ENCODE measurements around the gene CRNKL1.
A peak's percentile ranks its signal among the peaks of the same experiment; 100 is the strongest.

The CRNKL1 gene

DNA sequence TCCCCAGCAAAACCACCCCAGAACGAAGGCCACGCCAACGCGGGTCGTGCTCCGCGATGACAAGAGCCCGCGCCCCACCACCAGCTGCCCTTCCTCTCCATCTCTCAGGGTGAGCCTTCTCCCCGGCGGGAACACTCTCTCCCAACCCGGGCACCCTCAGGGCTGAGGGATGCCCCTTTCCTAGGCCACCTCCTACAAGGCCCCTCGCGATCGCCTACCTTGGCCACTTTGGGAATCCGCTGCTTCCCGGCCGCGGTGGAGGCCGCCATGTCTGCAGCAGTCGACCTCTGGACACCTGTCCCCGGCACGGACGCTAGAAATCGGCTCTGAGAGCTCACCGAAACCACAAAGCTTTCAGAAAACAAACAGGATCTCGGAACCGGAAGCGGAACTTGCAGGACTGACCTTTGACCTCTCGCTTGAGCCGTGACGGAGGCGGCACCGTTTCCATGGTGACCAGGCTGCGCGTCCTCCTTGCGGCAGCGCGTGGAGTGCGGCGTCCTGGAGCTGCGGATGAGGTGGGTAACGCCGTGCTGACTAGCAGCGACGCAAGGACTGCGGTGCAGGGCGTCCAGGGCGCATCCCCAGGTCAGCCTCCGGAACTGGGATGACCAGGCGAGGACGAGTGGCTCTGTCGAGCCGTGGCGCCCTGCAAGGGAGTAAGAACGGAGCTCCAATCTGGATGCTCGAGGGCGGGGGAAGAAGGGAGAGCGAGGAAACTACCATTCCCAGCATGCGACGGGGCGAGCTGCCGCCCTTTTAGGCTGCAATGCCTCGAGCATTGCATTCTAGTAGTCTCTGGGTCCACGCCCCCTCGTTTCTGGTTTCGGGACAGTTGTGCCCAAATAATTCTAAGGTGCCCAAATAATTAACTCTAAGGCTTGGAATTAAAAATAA lies at the start of gene CRNKL1, which contains the start of gene CFAP61:
Gene CRNKL1 (minus strand): TSS at position 393 of the 897 bp plus-strand sequence. CDS start 124 bp downstream, at position 269.
Gene CFAP61 (plus strand): TSS at position 459 of the 897 bp plus-strand sequence. CDS start 4,122 bp downstream, outside the sequence.
- DNase-seq = peak; percentile 97 to 99

DNA sequence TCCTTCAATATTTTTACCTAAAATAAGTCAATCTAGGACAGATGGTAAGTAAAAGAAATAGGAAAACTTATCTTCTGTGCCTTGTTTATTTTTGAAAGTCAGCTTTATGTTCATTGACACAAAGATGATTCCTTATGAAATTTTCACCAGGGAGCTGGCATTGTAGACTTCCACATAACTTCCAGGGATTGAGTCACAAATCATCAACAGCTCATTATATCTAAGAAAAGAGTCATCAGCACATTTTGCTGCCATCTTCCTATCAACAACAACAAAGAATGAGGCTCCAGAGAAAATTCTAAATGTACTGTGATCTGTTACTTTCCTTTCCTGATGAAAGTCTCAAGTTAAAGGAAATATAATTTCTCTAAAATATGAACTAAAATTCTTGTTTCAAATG lies 48.6 kb upstream of the CRNKL1 start:
- no peak for DNase-seq

DNA sequence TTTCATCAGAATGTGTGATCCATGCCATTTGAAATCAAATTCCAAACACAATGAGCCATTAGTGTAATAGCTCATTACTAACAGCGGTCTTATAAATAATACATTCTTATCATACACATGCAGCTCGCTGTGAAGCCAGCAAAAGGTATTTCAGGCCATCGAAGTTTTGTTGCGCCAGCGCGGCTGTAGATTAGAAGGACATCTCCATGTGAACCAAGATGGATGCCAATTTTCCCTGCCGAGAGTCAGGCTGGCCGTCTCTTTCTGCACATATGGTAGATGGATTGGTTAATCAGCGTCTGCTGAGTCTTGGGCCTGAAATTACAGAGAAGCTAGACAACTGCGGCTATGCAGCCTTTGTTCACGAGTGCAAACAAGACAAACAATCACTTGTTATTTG lies 44.2 kb upstream of the CRNKL1 start:
- DNase-seq = no peak

DNA sequence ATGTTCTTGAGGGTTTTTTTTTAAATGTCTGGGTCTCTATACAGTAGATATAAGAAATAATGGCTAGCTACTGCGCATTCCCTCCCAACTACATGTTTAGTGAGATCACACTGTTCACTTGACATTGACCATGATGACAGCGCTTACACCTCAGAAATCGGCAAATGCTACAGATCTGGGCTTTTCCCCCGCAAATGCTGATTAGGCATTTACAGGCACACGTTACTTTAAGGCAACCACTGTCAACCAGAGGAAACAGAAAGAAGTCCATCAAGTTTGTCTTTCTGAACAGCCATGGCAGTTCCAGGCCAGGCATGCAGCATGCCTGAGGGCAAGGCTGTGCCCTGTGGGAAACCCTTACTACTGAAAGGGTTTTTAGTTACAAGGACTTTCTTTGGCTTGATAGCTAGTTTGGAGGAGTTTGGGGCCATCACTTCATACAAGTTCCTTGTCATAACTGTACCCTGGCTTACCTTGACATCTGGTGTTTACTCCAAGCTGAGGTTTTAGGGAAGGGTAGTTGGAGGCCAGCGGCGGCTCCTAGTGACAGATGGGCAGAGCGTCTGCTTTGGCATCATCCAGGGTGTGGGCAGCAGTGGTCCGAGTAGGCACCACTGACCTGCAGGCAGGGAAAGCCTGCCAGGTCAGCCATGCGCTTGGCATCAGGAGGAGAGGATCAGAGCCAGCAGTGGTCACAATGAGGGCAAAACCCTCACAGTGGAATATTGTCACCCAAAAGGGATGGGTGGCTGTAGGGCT lies 43.0 kb upstream of the CRNKL1 start:
- DNase-seq = no peak

DNA sequence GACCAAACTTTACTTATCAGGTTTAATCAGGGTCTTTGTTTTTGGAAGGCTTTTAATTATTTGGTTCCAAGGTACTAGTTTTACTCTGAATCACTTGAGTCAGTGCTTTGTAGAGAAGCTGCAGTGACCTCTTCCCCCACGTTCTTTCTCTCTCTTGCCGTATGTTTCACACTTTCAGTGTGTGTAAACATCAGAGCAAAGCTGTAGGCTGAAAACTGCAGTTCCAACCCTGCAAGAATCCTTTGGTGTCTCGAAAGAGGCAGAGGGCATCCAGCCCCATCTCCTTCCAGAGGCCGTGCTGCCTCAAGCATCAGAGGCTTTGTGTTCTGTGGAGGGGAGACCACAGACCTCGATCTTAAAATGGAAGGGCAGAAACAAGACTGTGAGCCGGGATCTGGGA lies 42.1 kb upstream of the CRNKL1 start:
- DNase-seq = no peak

DNA sequence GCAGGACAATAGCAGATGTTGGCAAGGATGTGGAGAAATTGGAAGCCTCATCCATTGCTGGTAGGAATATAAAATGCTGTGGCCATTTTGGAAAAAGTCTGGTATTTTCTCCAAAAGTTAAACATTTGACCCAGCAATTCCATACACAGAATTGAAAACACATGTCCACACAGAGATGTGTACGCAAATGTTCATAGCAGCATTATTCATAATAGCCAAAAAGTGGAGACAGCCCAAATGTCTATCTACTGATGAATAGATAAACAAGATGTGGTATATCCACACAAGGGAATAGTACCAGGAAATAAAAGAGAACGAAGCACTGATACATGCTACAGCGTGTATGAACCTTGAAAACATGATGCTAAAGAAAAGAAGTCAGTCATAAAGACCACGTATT lies 40.6 kb upstream of the CRNKL1 start:
- no peak for DNase-seq

DNA sequence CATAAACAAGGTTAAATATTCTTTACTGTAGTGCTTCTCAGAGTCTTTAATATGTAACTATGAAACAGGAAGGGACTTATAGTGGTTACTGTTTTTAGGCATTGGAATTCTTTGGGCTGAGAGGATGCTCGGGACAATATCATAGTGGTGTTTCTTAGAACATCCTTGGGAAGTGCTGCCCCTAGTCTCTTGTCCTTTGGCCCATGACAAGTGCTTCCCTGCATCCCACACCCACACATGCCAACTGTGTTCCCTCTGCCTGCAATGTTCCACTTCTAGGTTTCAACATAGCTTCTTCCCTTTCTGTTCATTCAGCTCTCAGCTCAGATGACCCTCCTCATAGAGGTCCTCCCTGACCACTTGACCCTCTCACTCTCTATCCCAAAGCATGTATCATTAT lies 37.7 kb upstream of the CRNKL1 start:
- DNase-seq = no peak

DNA sequence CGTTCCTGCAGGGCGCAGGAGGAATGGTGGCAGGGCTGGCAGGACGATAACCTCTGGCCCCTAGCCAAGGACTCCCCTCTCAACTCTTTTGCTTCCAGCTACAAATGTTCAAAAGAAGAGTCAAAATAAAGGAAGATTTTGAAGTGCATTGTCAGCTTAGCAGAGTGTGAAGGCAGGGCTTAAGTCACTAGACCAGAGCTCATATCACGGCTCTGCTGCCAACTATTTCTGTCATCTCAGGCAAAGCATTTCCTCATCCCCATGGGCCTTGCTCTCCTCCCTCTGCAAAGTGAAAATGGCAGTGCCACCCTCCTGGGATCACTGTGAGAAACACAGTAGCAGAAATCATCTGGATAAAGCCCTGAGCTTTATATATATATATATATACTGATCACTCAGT lies 36.8 kb upstream of the CRNKL1 start:
- no peak for DNase-seq

DNA sequence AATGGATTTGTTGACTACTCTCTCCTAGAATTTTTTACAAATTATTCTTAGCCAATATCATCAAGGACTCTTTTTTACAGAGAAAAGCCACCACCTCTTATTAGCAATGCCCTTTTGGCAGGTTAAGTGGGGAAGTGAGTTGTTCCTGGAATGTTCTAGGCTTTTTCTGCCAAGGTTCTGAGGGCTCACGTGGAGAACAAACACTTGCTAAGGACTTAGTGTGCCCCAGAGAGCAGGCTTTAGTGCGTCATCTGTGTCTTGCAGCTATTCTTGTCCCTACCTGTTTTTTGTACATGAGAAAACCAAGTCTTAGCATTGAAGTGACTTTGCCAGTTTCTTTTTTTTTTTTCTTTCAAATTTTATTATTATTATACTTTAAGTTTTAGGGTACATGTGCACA lies 33.5 kb upstream of the CRNKL1 start:
- DNase-seq = no peak

DNA sequence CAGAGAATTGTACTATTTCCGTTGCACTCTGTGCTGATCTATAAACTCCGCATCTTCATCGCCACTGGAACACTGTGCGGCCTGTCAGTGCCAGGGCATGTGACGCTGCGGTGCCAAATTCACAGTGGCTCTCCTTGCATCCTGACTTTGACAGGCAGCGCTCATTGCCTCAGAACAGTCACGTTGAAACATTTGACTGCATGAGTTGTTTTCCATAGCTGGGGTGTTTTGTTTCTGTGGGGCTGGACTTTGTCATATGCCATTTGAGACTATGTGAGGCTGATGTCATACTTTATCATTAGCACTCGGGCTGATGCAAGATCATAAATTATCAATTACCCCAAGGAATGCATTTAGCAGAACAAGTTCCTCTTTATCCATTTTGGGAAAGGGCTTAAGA lies 32.8 kb upstream of the CRNKL1 start:
- DNase-seq = peak in 1 of 2 experiments; percentile 41

GRCh38 chr20:20084296-20084752 lies 32.1 kb upstream of the CRNKL1 start:
- peak; percentile 42 to 54 for DNase-seq

DNA sequence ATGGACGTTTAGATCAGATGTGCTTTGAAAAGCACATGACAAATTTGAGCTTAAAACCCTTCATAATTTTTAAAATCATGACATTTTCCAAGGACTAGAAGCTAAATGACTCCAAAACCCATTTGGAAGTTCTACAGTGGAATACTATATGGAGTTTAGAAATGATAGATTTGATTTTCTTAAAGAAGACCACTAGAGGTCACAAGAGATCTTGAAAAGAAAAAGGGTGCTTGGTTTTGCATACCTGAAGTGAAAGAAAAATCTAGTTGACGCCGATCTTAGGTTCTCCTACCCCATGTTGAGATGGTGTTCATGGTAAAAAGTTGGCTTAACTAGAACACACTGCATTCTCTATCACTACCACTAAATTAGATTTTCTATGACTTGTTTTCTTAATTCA lies 31.5 kb upstream of the CRNKL1 start:
- DNase-seq = peak; percentile 77 to 89

GRCh38 chr20:20079102-20079784 lies 27.0 kb upstream of the CRNKL1 start:
- peak; percentile 66 to 79 for DNase-seq

DNA sequence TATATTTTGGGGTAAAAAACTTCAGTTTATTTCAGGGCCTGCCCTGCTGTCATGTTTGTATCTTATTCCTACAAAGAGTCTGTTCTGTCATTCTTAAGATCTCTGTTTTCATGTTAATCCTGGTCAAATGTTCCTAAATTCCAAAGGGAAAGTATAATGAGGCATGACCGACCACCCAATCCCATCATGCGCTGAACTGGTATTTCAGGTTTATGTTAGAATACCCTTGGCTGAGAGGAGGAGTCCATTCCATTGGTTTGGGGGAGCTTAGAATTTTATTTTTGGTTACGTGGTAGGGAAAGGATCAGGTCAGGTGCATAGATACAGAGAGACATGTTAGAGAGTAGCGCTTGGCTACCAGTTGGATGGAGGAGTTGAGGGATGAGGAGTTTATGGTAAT lies 25.8 kb upstream of the CRNKL1 start:
- DNase-seq = no peak

- DNase-seq = no peak
Observed at GRCh38 chr20:20076297-20077065, 24.2 kb upstream of the CRNKL1 start.

GRCh38 chr20:20075032-20075431 lies 22.8 kb upstream of the CRNKL1 start:
- no peak for DNase-seq

DNA sequence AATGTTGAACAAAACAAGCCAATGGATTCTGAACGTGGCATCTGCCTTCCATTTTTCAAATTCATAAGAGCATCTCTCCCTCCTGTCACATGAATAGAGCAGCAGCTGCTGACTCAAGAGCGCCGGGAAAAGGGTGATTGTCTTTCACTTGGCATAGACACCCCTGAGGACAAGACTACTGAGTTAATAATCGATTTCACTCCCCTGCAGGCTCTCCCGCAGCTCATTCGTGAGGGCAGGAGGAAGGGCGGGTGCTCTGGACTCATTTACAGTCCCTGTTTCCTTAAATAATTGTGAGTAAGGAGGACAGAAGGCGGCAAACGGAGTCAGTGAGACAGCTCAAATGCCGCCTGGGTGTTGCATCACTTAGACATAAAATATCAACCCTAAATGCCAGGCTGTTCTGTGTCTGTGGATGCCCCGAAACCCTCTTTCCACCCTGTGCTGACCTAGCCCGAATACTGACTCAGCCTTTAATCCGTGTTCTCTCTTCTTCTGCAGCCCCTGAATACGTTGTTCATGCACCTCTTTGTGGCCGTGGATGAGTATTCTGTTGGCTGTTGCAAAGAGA lies 21.6 kb upstream of the CRNKL1 start:
- peak; percentile 86 to 91 for DNase-seq

DNA sequence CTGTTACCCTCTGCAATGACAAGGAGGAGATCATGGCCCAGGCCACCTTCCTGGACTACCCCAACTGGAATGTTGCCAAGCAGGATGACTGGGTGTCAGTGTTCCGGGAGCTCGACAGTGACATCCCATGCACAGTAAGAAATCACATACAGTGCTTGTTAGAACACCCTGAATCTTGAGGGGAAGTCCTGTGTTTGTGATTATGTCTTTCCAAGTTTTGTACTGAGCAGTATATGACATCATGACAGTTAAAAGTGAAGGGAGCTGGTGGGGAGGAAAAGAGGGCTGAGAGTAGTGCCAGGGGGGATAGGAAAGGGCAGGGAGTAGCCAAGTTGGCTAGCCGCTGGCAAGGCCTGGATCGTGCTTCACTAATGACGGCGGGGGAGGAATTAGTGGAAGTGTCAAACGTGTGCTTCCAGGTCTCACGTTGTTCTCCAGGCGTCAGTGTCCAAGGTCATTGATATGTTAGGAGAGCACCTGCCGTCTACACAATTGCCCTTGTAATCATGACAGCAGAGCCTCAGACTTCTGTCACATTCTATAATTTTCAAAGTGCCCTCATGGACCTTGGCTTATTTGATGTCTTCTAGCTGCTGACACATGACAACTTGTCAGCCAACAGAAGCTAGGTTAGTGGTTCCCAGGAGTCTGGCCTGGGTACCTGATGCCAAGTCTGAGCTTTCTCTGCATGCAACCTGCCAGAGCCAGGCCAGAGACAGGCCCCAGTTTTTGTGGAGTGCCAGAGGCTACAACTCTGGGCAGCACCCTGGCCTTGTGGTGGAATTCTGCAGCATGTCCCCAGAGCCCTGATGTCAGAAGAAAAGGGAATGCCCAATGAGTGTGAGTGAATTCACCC lies 18.8 kb upstream of the CRNKL1 start:
- peak; percentile 23 to 65 for DNase-seq

DNA sequence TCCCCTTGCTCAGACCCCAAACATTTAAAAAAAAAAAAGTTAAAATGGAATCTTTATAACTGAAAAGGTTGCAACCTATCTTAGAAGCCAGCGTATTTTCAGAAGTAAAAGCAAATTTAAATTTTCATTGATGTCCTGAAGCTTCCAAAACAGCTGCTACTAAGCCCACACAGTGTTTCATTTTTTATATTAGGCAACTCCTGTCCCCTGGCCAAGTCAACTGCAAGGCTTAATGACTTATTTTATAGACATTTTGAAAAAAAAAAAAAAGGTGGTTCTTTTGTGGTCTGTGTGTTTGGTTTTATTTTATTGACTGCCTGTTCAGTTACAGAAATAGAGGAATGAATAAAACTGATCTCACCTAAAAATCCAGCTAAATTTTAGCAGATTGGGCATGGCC lies 13.1 kb upstream of the CRNKL1 start:
- DNase-seq = no peak

DNA sequence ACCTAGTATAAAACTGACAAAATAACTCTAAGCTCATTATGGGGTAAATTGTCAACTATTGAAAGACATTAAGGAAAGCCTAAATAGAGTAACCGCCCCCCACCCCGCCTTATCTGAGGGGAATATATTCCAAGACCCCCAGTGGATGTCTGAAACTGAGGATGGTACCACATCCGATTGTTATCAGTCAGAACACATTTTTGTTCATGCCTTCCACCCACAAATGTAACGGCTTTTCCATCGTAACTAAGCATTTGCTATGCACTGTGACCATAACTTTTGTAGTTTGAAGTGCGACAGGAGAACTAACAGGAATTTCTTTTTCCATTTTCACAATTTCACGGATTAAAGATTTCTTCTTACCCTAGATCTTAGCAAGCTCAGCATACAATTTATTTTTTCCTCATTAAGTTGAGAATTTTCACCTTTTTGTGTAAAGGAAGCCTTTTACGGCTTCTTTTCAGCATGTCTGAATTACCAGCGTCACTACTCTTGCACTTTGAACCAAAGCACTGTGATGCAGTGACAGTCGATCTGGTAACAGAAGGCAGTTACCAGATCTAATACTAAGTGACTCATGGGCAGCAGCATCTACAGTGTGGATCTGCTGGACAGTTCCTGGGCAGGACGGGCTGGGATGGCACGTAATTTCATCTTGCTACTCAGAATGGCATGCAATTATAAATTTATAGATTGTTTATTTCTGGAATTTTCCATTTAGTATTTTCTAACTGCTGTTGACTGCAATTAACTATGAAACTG lies 11.9 kb upstream of the CRNKL1 start:
- DNase-seq = no peak
